ENCODE results near the gene PARVA.

The PARVA gene

DNA sequence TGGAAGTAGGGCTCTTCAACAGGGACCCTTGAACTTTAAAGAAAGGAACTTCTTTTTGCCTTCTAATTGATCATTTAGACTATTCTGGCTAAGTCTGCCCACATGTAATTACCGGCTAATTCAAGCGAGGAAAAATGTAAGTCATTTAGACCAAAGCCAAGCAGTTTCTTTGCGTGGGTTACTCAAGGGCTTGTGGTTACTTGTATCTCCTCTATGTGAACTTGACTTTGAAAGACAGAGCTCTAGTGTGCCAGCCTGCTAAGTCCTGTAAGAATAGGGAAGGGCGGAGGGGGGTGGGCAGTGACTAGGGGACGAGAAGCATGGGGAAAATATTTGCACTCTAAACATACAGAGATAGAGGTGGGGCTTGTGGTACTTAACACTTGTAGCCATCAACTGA lies 151.7 kb downstream of the PARVA start:
- TF ChIP-seq POLR2A (IDR thresholded peaks at IDR 0.05; ENCODE audit: low read depth, low read length) (no peak), POLR2AphosphoS5 (IDR thresholded peaks at IDR 0.05; ENCODE audit: low read depth, low read length) (no peak), TAF1 (IDR thresholded peaks at IDR 0.05; ENCODE audit: borderline replicate concordance, low read depth, low read length) (no peak)
- DNase-seq (ENCODE audit: insufficient read length) = no peak
- FAIRE-seq = no peak

GRCh38 chr11:12529793-12530192 lies 152.4 kb downstream of the PARVA start:
- no peak for DNase-seq (ENCODE audit: insufficient read length)
- no peak for FAIRE-seq
- TF ChIP-seq TAF1 (IDR thresholded peaks at IDR 0.05; ENCODE audit: borderline replicate concordance, low read depth, low read length) = no peak
- TF ChIP-seq POLR2A (IDR thresholded peaks at IDR 0.05; ENCODE audit: low read depth, low read length) = no peak
- no peak for TF ChIP-seq POLR2AphosphoS5 (IDR thresholded peaks at IDR 0.05; ENCODE audit: low read depth, low read length)

DNA sequence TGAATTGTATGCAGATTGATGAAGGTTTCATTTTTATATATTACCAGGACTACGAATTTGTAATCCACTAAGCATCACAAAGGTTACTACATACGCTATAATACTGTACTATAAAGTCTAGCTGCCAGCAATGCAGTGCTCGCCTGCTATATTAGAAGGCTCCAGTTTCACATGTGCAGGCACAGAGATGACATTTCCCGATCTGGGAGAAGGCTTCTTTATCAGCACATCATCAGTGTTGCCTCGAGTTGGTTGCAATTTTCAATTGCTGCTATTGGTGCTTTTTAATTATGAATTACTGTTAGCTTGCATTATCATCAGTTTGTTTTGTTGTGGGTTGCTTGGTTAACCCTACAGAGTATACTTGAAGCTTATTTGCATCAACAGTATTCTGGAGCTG lies 153.6 kb downstream of the PARVA start:
- DNase-seq (ENCODE audit: insufficient read length) (no peak), FAIRE-seq (no peak)
- TF ChIP-seq POLR2AphosphoS5 (IDR thresholded peaks at IDR 0.05; ENCODE audit: low read depth, low read length) (no peak), POLR2A (IDR thresholded peaks at IDR 0.05; ENCODE audit: low read depth, low read length) (no peak), TAF1 (IDR thresholded peaks at IDR 0.05; ENCODE audit: borderline replicate concordance, low read depth, low read length) (no peak)

GRCh38 chr11:12531681-12532080 lies 154.3 kb downstream of the PARVA start:
- TF ChIP-seq POLR2A (IDR thresholded peaks at IDR 0.05; ENCODE audit: low read depth, low read length) = no peak
- TF ChIP-seq TAF1 (IDR thresholded peaks at IDR 0.05; ENCODE audit: borderline replicate concordance, low read depth, low read length) = no peak
- TF ChIP-seq POLR2AphosphoS5 (IDR thresholded peaks at IDR 0.05; ENCODE audit: low read depth, low read length) = no peak
- DNase-seq (ENCODE audit: insufficient read length) (no peak), FAIRE-seq (no peak)

DNA sequence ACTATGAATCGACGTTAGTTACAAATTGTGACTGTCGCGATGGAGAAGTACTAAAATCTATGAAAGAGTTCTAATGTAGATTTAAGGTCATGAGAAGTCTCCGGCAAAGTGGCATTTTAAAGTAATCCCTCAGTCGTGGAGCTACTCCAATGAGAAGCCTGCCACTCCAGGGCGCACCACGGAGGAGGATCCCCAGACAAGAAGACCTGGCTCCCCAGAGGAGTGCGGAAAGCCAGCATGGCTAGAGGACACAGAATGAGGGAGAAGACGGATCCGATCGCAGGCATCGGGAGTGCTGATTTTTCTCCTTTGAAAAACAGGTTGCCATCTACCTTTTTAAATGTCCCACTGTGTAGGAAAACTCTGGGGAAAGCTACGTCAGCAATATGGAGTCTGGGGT lies 155.2 kb downstream of the PARVA start:
- TF ChIP-seq POLR2A (IDR thresholded peaks at IDR 0.05; ENCODE audit: low read depth, low read length) = no peak
- TF ChIP-seq POLR2AphosphoS5 (IDR thresholded peaks at IDR 0.05; ENCODE audit: low read depth, low read length) = no peak
- TF ChIP-seq TAF1 (IDR thresholded peaks at IDR 0.05; ENCODE audit: borderline replicate concordance, low read depth, low read length) = no peak
- DNase-seq (ENCODE audit: insufficient read length) = no peak
- no peak for FAIRE-seq

DNA sequence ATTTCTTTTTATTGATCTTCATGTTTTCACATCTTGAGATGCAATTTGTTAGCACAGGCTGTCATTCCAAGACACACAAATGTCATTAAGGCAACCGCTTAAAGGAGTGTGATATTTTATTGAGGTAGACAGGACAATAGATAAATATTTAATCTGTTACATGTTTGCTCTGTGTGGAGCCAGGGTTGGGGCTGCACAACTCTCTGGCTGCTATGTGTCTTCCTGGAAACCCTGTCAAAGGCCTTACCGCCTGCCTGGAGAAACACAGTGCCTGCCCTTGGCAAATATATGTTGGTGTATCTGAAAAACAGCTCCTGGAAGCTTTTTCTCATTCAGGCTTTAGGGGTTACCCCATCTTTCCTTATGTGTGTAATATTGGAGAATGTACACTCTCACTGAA lies 157.2 kb downstream of the PARVA start:
- FAIRE-seq (no peak), DNase-seq (ENCODE audit: insufficient read length) (no peak)
- no peak for TF ChIP-seq TAF1 (IDR thresholded peaks at IDR 0.05; ENCODE audit: borderline replicate concordance, low read depth, low read length)
- TF ChIP-seq POLR2AphosphoS5 (IDR thresholded peaks at IDR 0.05; ENCODE audit: low read depth, low read length) = no peak
- no peak for TF ChIP-seq POLR2A (IDR thresholded peaks at IDR 0.05; ENCODE audit: low read depth, low read length)

GRCh38 chr11:12535321-12535720 lies 157.9 kb downstream of the PARVA start:
- DNase-seq (ENCODE audit: insufficient read length) (no peak), FAIRE-seq (no peak)
- no peak for TF ChIP-seq POLR2A (IDR thresholded peaks at IDR 0.05; ENCODE audit: low read depth, low read length)

- FAIRE-seq (no peak), DNase-seq (ENCODE audit: insufficient read length) (no peak)
- TF ChIP-seq POLR2AphosphoS5 (IDR thresholded peaks at IDR 0.05; ENCODE audit: low read depth, low read length) (no peak), POLR2A (IDR thresholded peaks at IDR 0.05; ENCODE audit: low read depth, low read length) (no peak), TAF1 (IDR thresholded peaks at IDR 0.05; ENCODE audit: borderline replicate concordance, low read depth, low read length) (no peak)
These were observed 159.2 kb downstream of the PARVA start for GRCh38 chr11:12536566-12536965.

DNA sequence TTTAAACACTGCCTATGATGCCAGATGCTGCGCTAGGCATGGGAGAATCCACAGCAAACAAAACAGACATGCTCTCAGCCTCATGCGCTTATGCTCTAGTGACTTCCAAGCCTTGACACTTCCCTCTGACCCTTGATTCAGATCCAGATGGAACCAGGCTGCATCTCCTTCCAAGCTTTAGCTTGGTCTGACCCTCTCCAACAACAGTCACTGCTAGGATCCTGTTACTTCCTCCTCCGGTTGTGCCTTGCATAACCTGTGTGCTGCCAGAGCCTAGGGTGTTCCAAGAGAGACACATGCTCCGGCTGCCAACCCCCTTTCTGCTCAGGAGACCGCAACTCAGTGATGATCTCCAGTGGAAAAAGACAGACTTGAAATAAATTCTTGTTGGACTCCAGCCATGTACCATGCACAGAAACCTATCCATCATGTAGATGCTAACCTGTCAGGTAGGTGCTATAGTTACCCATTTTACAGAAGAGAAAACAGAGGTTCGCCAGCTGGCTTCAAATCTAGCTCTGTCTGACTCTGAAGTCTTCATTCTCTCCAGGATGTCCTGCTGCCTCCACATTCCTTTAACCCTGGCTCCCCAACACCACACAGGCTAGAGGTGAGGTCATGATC lies 160.5 kb downstream of the PARVA start:
- TF ChIP-seq POLR2A (IDR thresholded peaks at IDR 0.05; ENCODE audit: low read depth, low read length) = no peak
- no peak for TF ChIP-seq TAF1 (IDR thresholded peaks at IDR 0.05; ENCODE audit: borderline replicate concordance, low read depth, low read length)
- no peak for TF ChIP-seq POLR2AphosphoS5 (IDR thresholded peaks at IDR 0.05; ENCODE audit: low read depth, low read length)
- DNase-seq (ENCODE audit: insufficient read length) (no peak), FAIRE-seq (no peak)

DNA sequence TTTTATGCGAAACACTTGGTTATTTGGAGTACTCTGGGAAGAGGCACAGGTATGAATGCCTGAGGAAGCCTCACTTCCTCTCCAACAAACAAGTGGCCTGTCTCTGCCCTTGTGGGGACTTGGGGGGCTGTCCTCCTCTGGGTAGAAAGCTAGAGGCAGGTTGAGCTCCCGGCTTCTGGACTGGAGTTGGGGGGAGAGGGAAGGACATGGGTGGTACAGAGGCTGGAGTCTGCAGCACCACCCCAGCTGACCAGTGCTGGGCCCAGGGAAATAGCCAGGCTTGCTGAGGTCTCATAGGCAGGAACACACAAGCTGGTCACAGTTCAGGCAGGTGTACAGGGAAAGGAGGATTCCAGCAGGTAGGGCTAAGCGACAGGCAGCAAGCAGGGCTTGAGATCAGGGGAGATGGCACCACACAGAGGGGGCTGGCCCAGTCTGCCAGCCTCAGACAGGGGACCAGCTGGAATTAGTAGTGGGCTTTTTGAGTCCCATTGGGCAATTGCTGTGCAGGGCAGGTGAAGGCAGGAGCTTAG lies 161.6 kb downstream of the PARVA start:
- DNase-seq (ENCODE audit: insufficient read length) (no peak), FAIRE-seq (no peak)
- TF ChIP-seq TAF1 (IDR thresholded peaks at IDR 0.05; ENCODE audit: borderline replicate concordance, low read depth, low read length) = no peak
- no peak for TF ChIP-seq POLR2AphosphoS5 (IDR thresholded peaks at IDR 0.05; ENCODE audit: low read depth, low read length)
- no peak for TF ChIP-seq POLR2A (IDR thresholded peaks at IDR 0.05; ENCODE audit: low read depth, low read length)

GRCh38 chr11:12539572-12539971 lies 162.2 kb downstream of the PARVA start:
- DNase-seq (ENCODE audit: insufficient read length) (no peak), FAIRE-seq (no peak)
- no peak for TF ChIP-seq TAF1 (IDR thresholded peaks at IDR 0.05; ENCODE audit: borderline replicate concordance, low read depth, low read length)
- no peak for TF ChIP-seq POLR2AphosphoS5 (IDR thresholded peaks at IDR 0.05; ENCODE audit: low read depth, low read length)
- no peak for TF ChIP-seq POLR2A (IDR thresholded peaks at IDR 0.05; ENCODE audit: low read depth, low read length)

- no peak for FAIRE-seq
- no peak for DNase-seq (ENCODE audit: insufficient read length)
- no peak for TF ChIP-seq POLR2AphosphoS5 (IDR thresholded peaks at IDR 0.05; ENCODE audit: low read depth, low read length)
- TF ChIP-seq TAF1 (IDR thresholded peaks at IDR 0.05; ENCODE audit: borderline replicate concordance, low read depth, low read length) = no peak
- no peak for TF ChIP-seq POLR2A (IDR thresholded peaks at IDR 0.05; ENCODE audit: low read depth, low read length)
These were observed 162.8 kb downstream of the PARVA start for GRCh38 chr11:12540075-12540680.
